HFFc6 (cell line): Measurements from ENCODE around the gene ASAP2. TPM values are rescaled to one million over a fixed set of nuclear protein-coding genes. Genes with fewer than 3 reads are reported as not detected.

Experiments used
- DNase-seq: peaks from one replicate; pipeline ENCODE4 v3.0.0-alpha.2; 2018
- H3K27ac Mint-ChIP-seq: 2 replicates; pipeline ENCODE4 v1.8.0; 2020; ENCODE audit warnings: mild to moderate bottlenecking, mixed read lengths
- H3K27me3 Mint-ChIP-seq: 2 replicates; pipeline ENCODE4 v1.8.0; 2021; ENCODE audit warnings: mild to moderate bottlenecking, moderate library complexity, mixed read lengths; ENCODE audit not compliant: insufficient read depth
- H3K36me3 Mint-ChIP-seq: 2 replicates; pipeline ENCODE4 v1.8.0; 2021; ENCODE audit warnings: low read depth, mixed read lengths
- H3K4me1 Mint-ChIP-seq: 2 replicates; pipeline ENCODE4 v1.8.0; 2020; ENCODE audit warnings: low read depth, mixed read lengths
- H3K4me3 Mint-ChIP-seq: 2 replicates; pipeline ENCODE4 v1.8.0; 2020; ENCODE audit warnings: mild to moderate bottlenecking, moderate library complexity, mixed read lengths
- H3K9me3 Mint-ChIP-seq: 2 replicates; pipeline ENCODE4 v1.8.0; 2020; ENCODE audit warnings: mild to moderate bottlenecking, mixed read lengths
- long read RNA-seq: library from polyadenylated mRNA; unstranded; transcript quantifications from one replicate; pipeline ENCODE4 v2.0.0, GENCODE V29; 2019
- total RNA-seq, 6 experiments: library from RNA; stranded (reverse); fragmentation: NEBNext Ultra II Directional; extraction: Animal tissue kit (Norgen Biotek cat#: 25700); gene quantifications; 2 replicates in 1 of 6; 3 replicates in 5 of 6; pipeline ENCODE4 v1.2.3, GENCODE V29; 2021
- TF ChIP-seq, protein P1 (sequence below): fragments of 200-600 bp; sonication (generic); IDR thresholded peaks from 2 replicates; pipeline ENCODE4 v1.5.0; 2021; ENCODE audit warnings: antibody characterized with exemption, mild to moderate bottlenecking

The ASAP2 gene
- 10 to 100 TPM; 31.2 to 37.4 (median 34.3) TPM for total RNA-seq
- long read RNA-seq, partial matches to known transcripts, result 0 of 15 reads
- long read RNA-seq, other reads (novel, unspliced or antisense), result 13 of 15 reads

DNA sequence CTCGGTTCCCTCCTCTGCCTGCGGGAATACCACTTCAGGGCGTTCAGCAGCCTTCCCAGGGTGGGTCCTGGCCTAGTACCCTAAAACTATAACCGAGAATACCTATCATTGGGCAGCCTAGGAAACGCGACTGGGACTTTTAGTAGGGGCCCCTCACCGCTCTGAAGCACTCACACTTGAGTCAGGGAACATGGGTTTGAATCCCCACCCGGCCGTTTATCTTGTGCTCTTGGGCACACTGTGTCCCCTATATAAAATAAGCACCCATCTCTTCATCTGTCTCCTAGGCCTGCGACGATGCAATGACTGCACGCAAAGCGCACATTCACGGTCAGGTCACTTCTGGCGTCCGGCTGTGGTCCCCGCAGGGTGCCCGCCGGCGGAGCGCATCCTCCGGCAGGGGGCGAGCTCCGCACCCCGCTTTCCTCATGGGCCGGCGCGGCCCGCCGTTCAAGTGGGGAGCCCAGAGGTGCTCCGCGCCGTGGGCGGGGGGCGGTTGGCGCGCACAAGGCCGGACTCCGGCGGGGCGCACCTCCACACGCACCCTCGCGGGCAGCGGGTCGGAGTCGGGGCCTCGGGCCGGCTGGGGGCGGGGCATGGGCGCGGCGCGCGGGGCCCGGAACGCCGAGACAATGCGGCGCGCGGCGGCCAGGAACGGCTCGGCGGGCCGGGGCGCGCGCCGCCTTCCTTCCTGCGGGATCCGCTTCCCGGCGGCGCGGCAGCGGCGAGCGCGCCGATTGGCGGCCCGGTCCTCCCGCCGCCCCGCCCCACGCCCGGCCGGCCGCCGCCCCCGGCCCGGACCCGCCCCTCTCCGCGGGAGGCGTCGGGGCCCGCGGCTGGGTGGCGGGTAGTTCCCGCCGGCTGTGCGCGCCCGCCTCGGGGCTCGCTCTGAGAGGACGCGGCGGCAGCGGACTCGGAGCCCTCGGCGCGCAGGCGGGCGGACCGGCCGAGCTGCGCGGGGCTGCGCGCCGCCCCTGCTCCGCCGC is at the start of gene ASAP2:
TSS of gene ASAP2 (plus strand) at position 850 of the 986 bp plus-strand sequence. CDS start 293 bp downstream, outside the sequence.
- Mint-ChIP-seq H3K27ac (peak within 1 kb of the TSS; percentile 85), H3K4me3 (peak within 1 kb of the TSS; percentile 97), H3K9me3 (no peaks in the 10 kb centered on the region), H3K36me3 (peaks cover 6% of the 10 kb centered on the region), H3K27me3 (no peaks in the 10 kb centered on the region; the same call in 1 of the 2 replicates), H3K4me1 (peaks cover 59% of the 10 kb centered on the region)
- TF ChIP-seq, protein P1, sequence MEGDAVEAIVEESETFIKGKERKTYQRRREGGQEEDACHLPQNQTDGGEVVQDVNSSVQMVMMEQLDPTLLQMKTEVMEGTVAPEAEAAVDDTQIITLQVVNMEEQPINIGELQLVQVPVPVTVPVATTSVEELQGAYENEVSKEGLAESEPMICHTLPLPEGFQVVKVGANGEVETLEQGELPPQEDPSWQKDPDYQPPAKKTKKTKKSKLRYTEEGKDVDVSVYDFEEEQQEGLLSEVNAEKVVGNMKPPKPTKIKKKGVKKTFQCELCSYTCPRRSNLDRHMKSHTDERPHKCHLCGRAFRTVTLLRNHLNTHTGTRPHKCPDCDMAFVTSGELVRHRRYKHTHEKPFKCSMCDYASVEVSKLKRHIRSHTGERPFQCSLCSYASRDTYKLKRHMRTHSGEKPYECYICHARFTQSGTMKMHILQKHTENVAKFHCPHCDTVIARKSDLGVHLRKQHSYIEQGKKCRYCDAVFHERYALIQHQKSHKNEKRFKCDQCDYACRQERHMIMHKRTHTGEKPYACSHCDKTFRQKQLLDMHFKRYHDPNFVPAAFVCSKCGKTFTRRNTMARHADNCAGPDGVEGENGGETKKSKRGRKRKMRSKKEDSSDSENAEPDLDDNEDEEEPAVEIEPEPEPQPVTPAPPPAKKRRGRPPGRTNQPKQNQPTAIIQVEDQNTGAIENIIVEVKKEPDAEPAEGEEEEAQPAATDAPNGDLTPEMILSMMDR, result peak; percentile 92
- peak; percentile 53 for DNase-seq

- peaks cover 20% of the 10 kb centered on the region for H3K4me1 Mint-ChIP-seq
- H3K4me3 Mint-ChIP-seq, result no peak overlapping the region
- no peak for DNase-seq
- H3K9me3 Mint-ChIP-seq, result no peaks in the 10 kb centered on the region
- H3K27me3 Mint-ChIP-seq, result no peaks in the 10 kb centered on the region; the same call in 1 of the 2 replicates
- no peak overlapping the region for H3K27ac Mint-ChIP-seq
- H3K36me3 Mint-ChIP-seq, result no peaks in the 10 kb centered on the region; the same call in 1 of the 2 replicates
- TF ChIP-seq, protein P1, result no peak
Observed at GRCh38 chr2:9158786-9159779, 47.5 kb upstream of the ASAP2 start.

GRCh38 chr2:9160732-9161131 is 45.9 kb upstream of the ASAP2 start:
- H3K27me3 Mint-ChIP-seq, result no peaks in the 10 kb centered on the region; the same call in 1 of the 2 replicates
- H3K9me3 Mint-ChIP-seq, result no peaks in the 10 kb centered on the region
- no peaks in the 10 kb centered on the region for H3K36me3 Mint-ChIP-seq
- DNase-seq, result no peak
- no peak overlapping the region for H3K27ac Mint-ChIP-seq
- TF ChIP-seq, protein P1, result no peak
- no peak overlapping the region for H3K4me3 Mint-ChIP-seq
- peaks cover 31% of the 10 kb centered on the region for H3K4me1 Mint-ChIP-seq

DNA sequence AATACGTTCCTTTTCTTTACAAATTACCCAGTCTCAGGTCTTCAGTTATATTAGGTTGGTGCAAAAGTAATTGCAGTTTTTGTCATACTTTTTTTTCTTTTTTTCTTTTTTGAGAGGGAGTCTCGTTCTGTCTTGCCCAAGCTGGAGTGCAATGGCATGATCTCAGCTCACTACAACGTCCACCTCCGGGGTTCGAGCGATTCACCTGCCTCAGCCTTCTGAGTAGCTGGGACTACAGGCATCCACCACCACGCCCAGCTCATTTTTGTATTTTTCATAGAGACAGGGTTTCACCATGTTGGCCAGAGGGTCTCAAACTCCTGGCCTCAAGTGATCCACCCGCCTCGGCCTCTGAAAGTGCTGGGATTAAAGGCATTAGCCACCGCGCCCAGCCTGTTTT is 43.8 kb upstream of the ASAP2 start:
- Mint-ChIP-seq H3K27me3 (no peaks in the 10 kb centered on the region; the same call in 1 of the 2 replicates), H3K27ac (peak overlapping the region; percentile 80), H3K4me3 (no peak overlapping the region), H3K9me3 (no peaks in the 10 kb centered on the region), H3K36me3 (no peaks in the 10 kb centered on the region), H3K4me1 (peaks cover 44% of the 10 kb centered on the region)
- TF ChIP-seq, protein P1, result no peak
- DNase-seq, result no peak
